Stimulated activated CD8-positive, alpha-beta memory T cell treated with anti-CD3 and anti-CD28 coated beads, Interleukin-2, amount 100 ng/mL, for 1 hour (primary cell): ENCODE data around the gene UNC80.
"Not testable (repeated sequence)": the region's sequence is repeated elsewhere in the genome, so short reads cannot be mapped to it uniquely, and the experiment has no call there.

Experiments used
- DNase-seq, 2 donors: peaks; one replicate each; pipeline ENCODE4 v3.0.0-alpha.2; 2020; ENCODE audit warnings: low read depth in 2 of 2

UNC80 gene, protein sequence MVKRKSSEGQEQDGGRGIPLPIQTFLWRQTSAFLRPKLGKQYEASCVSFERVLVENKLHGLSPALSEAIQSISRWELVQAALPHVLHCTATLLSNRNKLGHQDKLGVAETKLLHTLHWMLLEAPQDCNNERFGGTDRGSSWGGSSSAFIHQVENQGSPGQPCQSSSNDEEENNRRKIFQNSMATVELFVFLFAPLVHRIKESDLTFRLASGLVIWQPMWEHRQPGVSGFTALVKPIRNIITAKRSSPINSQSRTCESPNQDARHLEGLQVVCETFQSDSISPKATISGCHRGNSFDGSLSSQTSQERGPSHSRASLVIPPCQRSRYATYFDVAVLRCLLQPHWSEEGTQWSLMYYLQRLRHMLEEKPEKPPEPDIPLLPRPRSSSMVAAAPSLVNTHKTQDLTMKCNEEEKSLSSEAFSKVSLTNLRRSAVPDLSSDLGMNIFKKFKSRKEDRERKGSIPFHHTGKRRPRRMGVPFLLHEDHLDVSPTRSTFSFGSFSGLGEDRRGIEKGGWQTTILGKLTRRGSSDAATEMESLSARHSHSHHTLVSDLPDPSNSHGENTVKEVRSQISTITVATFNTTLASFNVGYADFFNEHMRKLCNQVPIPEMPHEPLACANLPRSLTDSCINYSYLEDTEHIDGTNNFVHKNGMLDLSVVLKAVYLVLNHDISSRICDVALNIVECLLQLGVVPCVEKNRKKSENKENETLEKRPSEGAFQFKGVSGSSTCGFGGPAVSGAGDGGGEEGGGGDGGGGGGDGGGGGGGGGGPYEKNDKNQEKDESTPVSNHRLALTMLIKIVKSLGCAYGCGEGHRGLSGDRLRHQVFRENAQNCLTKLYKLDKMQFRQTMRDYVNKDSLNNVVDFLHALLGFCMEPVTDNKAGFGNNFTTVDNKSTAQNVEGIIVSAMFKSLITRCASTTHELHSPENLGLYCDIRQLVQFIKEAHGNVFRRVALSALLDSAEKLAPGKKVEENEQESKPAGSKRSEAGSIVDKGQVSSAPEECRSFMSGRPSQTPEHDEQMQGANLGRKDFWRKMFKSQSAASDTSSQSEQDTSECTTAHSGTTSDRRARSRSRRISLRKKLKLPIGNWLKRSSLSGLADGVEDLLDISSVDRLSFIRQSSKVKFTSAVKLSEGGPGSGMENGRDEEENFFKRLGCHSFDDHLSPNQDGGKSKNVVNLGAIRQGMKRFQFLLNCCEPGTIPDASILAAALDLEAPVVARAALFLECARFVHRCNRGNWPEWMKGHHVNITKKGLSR (N-terminal part only)

GRCh38 chr2:209771474-209772289, at the start of gene UNC80:
TSS of gene UNC80 (plus strand) at chr2:209771832. CDS start at chr2:209772073, 241 bp downstream.
- DNase-seq = no peak

- no peak for DNase-seq
Measured at GRCh38 chr2:209726311-209726710, 45.3 kb upstream of the UNC80 start.

DNA sequence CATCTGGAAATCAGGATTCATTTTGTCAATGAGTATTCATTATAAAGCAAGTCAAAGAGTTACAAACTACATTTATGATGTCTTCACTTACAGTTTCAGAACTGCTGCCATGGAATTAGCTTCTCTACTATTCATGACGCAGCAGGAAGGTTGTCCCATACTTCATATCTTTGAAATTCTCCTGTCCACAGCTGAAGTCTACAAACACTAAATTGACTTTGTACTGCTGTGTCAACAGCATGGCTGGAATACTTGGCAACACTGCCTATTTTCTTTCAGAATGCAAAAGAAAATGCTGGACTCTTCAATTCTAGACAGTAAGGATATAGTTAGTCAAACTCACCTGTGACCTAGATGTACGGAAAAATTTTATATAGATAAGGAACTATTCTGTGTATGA, 44.6 kb upstream of the UNC80 start:
- DNase-seq = no peak

- no peak for DNase-seq
Measured at GRCh38 chr2:209734805-209735204, 36.8 kb upstream of the UNC80 start.

- DNase-seq = no peak
Measured at GRCh38 chr2:209741953-209742352, 29.7 kb upstream of the UNC80 start.

- DNase-seq = no peak
Measured at GRCh38 chr2:209753020-209753419, 18.6 kb upstream of the UNC80 start.

- DNase-seq = no peak
Measured at GRCh38 chr2:209757163-209757562, 14.5 kb upstream of the UNC80 start.

- DNase-seq = no peak
Measured at GRCh38 chr2:209761566-209761965, 10.1 kb upstream of the UNC80 start.

DNA sequence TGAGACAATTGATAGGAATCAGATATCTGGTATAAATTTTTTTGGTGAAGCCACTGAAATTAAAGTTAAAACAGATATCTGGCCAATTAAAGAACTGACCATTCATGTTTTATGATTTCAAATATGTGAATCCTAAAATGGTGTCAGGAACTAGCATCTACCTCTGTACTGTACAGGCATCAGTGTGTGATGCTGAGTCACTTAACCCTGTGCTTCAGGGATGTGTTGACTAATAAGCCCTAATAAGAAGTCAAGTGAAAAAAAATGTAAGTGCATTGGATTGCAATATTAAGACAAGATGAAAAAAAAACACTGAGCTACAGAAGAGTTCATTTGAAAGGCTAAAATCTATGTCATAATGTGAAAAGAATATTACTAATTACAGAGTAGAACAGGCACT, 9.1 kb upstream of the UNC80 start:
- DNase-seq = no peak

DNA sequence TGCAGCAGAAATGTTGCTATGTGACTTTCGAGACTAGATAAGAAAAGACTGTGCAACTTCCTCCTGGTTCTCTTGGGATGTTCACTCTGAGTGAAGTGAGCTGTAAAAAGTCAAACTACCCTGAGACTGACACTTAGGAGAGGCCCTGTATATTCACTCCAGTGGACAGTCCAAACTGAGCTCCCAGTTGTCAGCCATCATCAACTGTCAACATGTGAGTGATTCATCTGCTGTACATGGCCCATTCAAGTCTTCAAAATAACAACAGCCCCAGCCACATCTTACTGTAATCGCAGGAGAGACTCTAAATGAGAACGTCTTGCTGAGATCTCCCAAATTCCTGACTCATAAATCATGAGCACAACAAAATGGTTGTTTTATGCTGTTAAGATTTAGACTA, 8.5 kb upstream of the UNC80 start:
- no peak for DNase-seq

GRCh38 chr2:209766613-209767012, 5.0 kb upstream of the UNC80 start:
- DNase-seq = no peak

GRCh38 chr2:209767316-209767715, 4.3 kb upstream of the UNC80 start:
- DNase-seq = no peak

- no peak for DNase-seq
Measured at GRCh38 chr2:209768557-209768956, 3.1 kb upstream of the UNC80 start.

DNA sequence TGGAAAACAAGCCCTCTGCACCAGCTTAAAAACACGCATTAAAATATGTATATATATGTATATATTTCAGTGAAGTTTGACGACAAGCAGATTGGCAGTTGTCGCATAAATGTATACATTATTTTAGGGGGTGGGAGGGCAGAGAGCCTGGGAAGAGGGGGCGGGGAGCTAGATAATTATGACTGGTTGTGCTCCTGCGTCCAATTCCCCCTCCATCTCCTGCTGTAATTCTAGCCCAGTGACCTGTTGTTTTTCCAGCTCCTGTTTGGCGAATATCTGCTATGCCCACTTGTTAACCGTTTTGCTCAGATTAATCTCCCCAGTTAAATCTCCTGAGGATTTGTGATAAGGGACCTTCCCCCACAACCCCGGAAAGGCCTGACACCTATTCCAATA, 656 bp downstream of the UNC80 start:
- DNase-seq = no peak

- no peak for DNase-seq
Measured at GRCh38 chr2:209773377-209773776, 1.7 kb downstream of the UNC80 start.

GRCh38 chr2:209787416-209787815, 15.8 kb downstream of the UNC80 start:
- DNase-seq = no peak

GRCh38 chr2:209788925-209789324, 17.3 kb downstream of the UNC80 start:
- no peak for DNase-seq

- no peak for DNase-seq
Measured at GRCh38 chr2:209790066-209790728, 18.6 kb downstream of the UNC80 start.

GRCh38 chr2:209791151-209791550, 19.5 kb downstream of the UNC80 start:
- DNase-seq = no peak

DNA sequence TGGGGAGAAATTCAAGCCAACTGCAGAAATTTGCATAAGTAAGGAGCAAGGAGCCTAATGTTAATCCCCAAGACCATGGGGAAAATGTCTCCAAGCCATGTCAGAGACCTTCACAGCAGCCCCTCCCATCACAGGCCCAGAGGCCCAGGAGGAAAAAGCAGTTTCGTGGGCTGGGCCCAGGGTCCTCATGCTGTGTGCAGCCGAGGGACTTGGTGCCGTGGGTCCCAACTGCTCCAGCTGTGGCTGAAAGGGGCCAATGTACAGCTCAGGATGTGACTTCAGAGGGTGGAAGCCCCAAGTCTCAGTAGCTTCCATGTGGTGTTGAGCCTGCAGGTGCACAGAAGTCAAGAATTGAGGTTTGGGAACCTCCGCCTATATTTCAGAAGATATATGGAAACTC, 23.8 kb downstream of the UNC80 start:
- DNase-seq = not testable (repeated sequence)

DNA sequence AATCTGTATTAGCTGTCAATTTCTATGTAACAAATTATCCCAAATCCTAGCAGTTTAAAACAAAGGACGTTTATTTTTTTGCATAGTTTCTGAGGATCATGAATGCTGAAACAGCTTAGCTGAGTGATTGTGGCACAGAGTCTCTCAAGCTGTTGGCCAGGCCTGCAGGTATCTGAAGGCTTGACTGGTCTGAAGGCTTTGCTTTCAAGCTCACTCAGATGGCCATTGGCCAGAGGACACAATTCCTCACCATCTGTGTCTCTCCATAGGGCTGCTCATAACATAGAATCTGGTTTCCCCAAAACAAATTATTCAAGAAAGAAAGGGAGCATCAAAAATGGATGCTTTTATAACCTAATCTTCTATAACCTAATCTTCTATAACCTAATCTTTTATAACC, 33.7 kb downstream of the UNC80 start:
- no peak for DNase-seq
